ENCODE measurements around the gene PCBP3. TPM values are rescaled to one million over a fixed set of nuclear protein-coding genes. Genes with fewer than 3 reads are reported as not detected.

Gene PCBP3
- polyA plus RNA-seq, 1 donor from 2014 or later: 1.7 TPM

DNA sequence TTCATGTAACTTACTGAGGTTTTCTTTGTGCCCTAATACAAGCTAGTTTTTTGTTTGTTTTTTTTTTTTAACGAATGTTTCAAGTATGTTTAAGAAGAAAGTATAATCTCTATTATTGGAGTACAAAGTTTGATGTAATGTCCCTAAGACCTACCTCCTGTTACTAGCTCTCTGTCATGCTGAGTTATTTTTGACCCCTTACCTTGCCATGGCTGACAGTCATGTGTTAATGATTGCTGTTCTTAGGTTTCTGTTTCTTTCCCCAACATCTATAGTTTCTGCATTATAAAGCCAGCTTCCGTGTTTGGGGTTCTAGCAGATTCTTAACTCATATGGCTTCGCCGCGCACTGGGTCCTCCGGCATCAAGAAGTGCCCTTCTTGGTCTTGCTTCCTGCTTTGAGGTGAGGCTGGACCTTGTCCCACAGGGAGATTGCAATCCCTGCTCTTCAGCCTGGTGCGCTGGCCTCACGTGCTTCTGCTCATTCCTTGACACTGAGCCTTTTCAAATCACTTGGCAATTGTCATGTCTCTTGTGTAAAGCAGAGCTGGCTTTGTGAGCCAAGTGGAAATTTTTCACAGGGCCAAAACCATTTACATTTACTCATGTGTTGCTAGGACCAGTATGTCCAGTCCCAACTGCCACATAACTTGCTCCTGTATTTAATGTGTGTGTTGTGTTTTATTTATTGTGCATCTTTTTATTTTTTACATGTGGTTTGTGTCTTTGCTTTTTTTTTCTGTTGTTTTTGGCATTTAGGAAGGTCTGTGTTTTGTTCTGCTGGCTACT lies 203.0 kb downstream of the PCBP3 start:
- Histone ChIP-seq H3K9me2 (ENCODE audit: insufficient read depth, low read length) (no peaks in the 10 kb centered on the region), H4K20me1 (ENCODE audit: insufficient read depth) (no peaks in the 10 kb centered on the region), H3K4me2 (ENCODE audit: low read length) (no peak overlapping the region), H3K27ac (ENCODE audit: low read length) (no peak overlapping the region), H3F3A (ENCODE audit: insufficient read depth, low read length, poor library complexity, severe bottlenecking) (no peaks in the 10 kb centered on the region), H3K79me2 (replicated peaks; ENCODE audit: insufficient read depth, low read length) (no peaks in the 10 kb centered on the region), H3K4me3 (ENCODE audit: low read length) (no peak overlapping the region), H3K9ac (ENCODE audit: low read length) (no peak overlapping the region), H3K9me3 (ENCODE audit: low read length) (no peaks in the 10 kb centered on the region), H2AFZ (ENCODE audit: low read depth, low read length) (no peak overlapping the region), H3K36me3 (ENCODE audit: insufficient read depth, low read length) (no peaks in the 10 kb centered on the region), H3K27me3 (ENCODE audit: insufficient read depth, low read depth, low read length) (no peaks in the 10 kb centered on the region)
- TF ChIP-seq, protein P1, sequence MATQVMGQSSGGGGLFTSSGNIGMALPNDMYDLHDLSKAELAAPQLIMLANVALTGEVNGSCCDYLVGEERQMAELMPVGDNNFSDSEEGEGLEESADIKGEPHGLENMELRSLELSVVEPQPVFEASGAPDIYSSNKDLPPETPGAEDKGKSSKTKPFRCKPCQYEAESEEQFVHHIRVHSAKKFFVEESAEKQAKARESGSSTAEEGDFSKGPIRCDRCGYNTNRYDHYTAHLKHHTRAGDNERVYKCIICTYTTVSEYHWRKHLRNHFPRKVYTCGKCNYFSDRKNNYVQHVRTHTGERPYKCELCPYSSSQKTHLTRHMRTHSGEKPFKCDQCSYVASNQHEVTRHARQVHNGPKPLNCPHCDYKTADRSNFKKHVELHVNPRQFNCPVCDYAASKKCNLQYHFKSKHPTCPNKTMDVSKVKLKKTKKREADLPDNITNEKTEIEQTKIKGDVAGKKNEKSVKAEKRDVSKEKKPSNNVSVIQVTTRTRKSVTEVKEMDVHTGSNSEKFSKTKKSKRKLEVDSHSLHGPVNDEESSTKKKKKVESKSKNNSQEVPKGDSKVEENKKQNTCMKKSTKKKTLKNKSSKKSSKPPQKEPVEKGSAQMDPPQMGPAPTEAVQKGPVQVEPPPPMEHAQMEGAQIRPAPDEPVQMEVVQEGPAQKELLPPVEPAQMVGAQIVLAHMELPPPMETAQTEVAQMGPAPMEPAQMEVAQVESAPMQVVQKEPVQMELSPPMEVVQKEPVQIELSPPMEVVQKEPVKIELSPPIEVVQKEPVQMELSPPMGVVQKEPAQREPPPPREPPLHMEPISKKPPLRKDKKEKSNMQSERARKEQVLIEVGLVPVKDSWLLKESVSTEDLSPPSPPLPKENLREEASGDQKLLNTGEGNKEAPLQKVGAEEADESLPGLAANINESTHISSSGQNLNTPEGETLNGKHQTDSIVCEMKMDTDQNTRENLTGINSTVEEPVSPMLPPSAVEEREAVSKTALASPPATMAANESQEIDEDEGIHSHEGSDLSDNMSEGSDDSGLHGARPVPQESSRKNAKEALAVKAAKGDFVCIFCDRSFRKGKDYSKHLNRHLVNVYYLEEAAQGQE (IDR thresholded peaks at IDR 0.05; ENCODE audit: borderline replicate concordance): no peak
- TF ChIP-seq EP300 (conservative IDR thresholded peaks at IDR 0.05; ENCODE audit: poor library complexity, severe bottlenecking) (no peak), TAF1 (IDR thresholded peaks at IDR 0.05; ENCODE audit: low read depth) (no peak), SMC3 (conservative IDR thresholded peaks at IDR 0.05; ENCODE audit: poor library complexity) (no peak), MXI1 (conservative IDR thresholded peaks at IDR 0.05; ENCODE audit: poor library complexity, severe bottlenecking) (no peak), EZH2 (IDR thresholded peaks at IDR 0.05; ENCODE audit: borderline replicate concordance, insufficient read depth, low read length, poor library complexity, severe bottlenecking) (no peak), RAD21 (conservative IDR thresholded peaks at IDR 0.05) (no peak), POLR2AphosphoS5 (IDR thresholded peaks at IDR 0.05) (no peak)
- TF ChIP-seq, protein P2, sequence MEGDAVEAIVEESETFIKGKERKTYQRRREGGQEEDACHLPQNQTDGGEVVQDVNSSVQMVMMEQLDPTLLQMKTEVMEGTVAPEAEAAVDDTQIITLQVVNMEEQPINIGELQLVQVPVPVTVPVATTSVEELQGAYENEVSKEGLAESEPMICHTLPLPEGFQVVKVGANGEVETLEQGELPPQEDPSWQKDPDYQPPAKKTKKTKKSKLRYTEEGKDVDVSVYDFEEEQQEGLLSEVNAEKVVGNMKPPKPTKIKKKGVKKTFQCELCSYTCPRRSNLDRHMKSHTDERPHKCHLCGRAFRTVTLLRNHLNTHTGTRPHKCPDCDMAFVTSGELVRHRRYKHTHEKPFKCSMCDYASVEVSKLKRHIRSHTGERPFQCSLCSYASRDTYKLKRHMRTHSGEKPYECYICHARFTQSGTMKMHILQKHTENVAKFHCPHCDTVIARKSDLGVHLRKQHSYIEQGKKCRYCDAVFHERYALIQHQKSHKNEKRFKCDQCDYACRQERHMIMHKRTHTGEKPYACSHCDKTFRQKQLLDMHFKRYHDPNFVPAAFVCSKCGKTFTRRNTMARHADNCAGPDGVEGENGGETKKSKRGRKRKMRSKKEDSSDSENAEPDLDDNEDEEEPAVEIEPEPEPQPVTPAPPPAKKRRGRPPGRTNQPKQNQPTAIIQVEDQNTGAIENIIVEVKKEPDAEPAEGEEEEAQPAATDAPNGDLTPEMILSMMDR (IDR thresholded peaks at IDR 0.05; ENCODE audit: poor library complexity, severe bottlenecking): no peak

DNA sequence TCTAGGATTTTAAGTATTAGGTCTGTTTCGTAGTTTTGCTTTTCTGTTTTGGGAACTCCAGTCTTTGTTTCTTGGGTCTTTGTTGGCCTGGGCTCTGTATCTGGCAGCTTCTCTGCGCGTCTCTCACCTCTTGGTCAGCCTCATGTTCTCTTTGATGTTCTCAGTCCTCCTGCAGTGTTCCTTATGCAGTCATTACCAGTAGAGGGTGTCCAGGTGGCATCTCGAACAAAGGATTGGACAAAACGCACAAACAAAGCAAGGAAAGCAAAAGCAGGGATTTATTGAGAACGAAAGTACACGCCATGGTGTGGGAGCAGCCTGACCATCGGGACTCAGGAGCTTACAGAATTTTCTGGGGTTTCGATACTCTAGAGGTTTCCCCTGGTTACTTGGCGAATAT lies 204.3 kb downstream of the PCBP3 start:
- Histone ChIP-seq H3K9me3 (ENCODE audit: low read length) (no peaks in the 10 kb centered on the region), H3K27me3 (ENCODE audit: insufficient read depth, low read depth, low read length) (no peaks in the 10 kb centered on the region), H3K27ac (ENCODE audit: low read length) (no peak overlapping the region), H3K4me2 (ENCODE audit: low read length) (no peak overlapping the region), H3K79me2 (replicated peaks; ENCODE audit: insufficient read depth, low read length) (no peaks in the 10 kb centered on the region), H2AFZ (ENCODE audit: low read depth, low read length) (no peak overlapping the region), H3K9ac (ENCODE audit: low read length) (no peak overlapping the region), H3K9me2 (ENCODE audit: insufficient read depth, low read length) (no peaks in the 10 kb centered on the region), H3F3A (ENCODE audit: insufficient read depth, low read length, poor library complexity, severe bottlenecking) (no peaks in the 10 kb centered on the region), H3K4me3 (ENCODE audit: low read length) (no peak overlapping the region), H4K20me1 (ENCODE audit: insufficient read depth) (no peaks in the 10 kb centered on the region), H3K36me3 (ENCODE audit: insufficient read depth, low read length) (no peaks in the 10 kb centered on the region)
- TF ChIP-seq TAF1 (IDR thresholded peaks at IDR 0.05; ENCODE audit: low read depth) (no peak), EP300 (conservative IDR thresholded peaks at IDR 0.05; ENCODE audit: poor library complexity, severe bottlenecking) (no peak), EZH2 (IDR thresholded peaks at IDR 0.05; ENCODE audit: borderline replicate concordance, insufficient read depth, low read length, poor library complexity, severe bottlenecking) (no peak), RAD21 (conservative IDR thresholded peaks at IDR 0.05) (no peak), MXI1 (conservative IDR thresholded peaks at IDR 0.05; ENCODE audit: poor library complexity, severe bottlenecking) (no peak), POLR2AphosphoS5 (IDR thresholded peaks at IDR 0.05) (no peak), SMC3 (conservative IDR thresholded peaks at IDR 0.05; ENCODE audit: poor library complexity) (no peak)
- TF ChIP-seq, protein P1 (IDR thresholded peaks at IDR 0.05; ENCODE audit: borderline replicate concordance): no peak
- TF ChIP-seq, protein P2 (IDR thresholded peaks at IDR 0.05; ENCODE audit: poor library complexity, severe bottlenecking): no peak

Data from neural cell (in vitro differentiated cells).